GM12875 (cell line): ENCODE results near the gene HDAC9.
"Not testable (repeated sequence)": the region's sequence is repeated elsewhere in the genome, so short reads cannot be mapped to it uniquely, and the experiment has no call there.

ENCODE experiments used
- H3K4me3 ChIP-seq: one replicate; pipeline ENCODE4 v1.5.1; 2011; ENCODE audit warnings: low read depth, low read length, control low read depth
- CTCF ChIP-seq: IDR thresholded peaks from 2 replicates; pipeline ENCODE4 v1.5.1; 2011; ENCODE audit warnings: low read depth, mild to moderate bottlenecking, control low read depth, inconsistent platforms, low read length, moderate library complexity, borderline replicate concordance; ENCODE audit not compliant: insufficient read depth

HDAC9 gene

GRCh38 chr7:18975276-18975675 is 479.7 kb downstream of the HDAC9 start:
- TF ChIP-seq CTCF: no peak
- no peak overlapping the region for H3K4me3 ChIP-seq

GRCh38 chr7:18975689-18976280 is 480.2 kb downstream of the HDAC9 start:
- no peak overlapping the region for H3K4me3 ChIP-seq
- TF ChIP-seq CTCF: no peak

GRCh38 chr7:18976715-18977471 is 481.3 kb downstream of the HDAC9 start:
- no peak for TF ChIP-seq CTCF

GRCh38 chr7:18978108-18978495 is 482.6 kb downstream of the HDAC9 start:
- TF ChIP-seq CTCF: no peak
- H3K4me3 ChIP-seq: no peak overlapping the region

More at GRCh38 chr7:18976715-18977471, 481.3 kb downstream of the HDAC9 start:
- H3K4me3 ChIP-seq: no peak overlapping the region

GRCh38 chr7:18990700-18991099 is 495.2 kb downstream of the HDAC9 start:
- not testable (repeated sequence) for H3K4me3 ChIP-seq

- H3K4me3 ChIP-seq: no peak overlapping the region
- no peak for TF ChIP-seq CTCF
Observed at GRCh38 chr7:18993933-18994668, 498.6 kb downstream of the HDAC9 start.

- H3K4me3 ChIP-seq: no peak overlapping the region
Observed at GRCh38 chr7:18995270-18995671, 499.7 kb downstream of the HDAC9 start.

More at GRCh38 chr7:18995270-18995671, 499.7 kb downstream of the HDAC9 start:
- TF ChIP-seq CTCF: no peak
